Sigmoid colon (tissue), 7 donors: ENCODE results near the gene TMEM130. TPM values are rescaled to one million over a fixed set of nuclear protein-coding genes. Genes with fewer than 3 reads are reported as not detected.
A peak's percentile ranks its signal among the peaks of the same experiment; 100 is the strongest.

ENCODE experiments used
- DNase-seq: peaks from one replicate; pipeline ENCODE4 v3.0.0-alpha.2; 2019
- H3K27ac ChIP-seq, 4 donors: fragments of 200-600 bp; sonication (generic); one replicate each; pipeline ENCODE4 v1.5.1; 2016 to 2019; ENCODE audit warnings: mild to moderate bottlenecking in 1 of 4
- H3K27me3 ChIP-seq, 3 donors: fragments of 200-600 bp; sonication (generic); one replicate each; pipeline ENCODE4 v1.5.1; 2019; ENCODE audit warnings: mild to moderate bottlenecking in 1 of 3
- H3K36me3 ChIP-seq, 4 donors: fragments of 200-600 bp; sonication (generic); one replicate each; pipeline ENCODE4 v1.5.1; 2016 to 2019
- H3K4me1 ChIP-seq, 4 donors: fragments of 200-600 bp; sonication (generic); one replicate each; pipeline ENCODE4 v1.5.1; 2017 to 2019
- H3K4me3 ChIP-seq, 4 donors: fragments of 200-600 bp; sonication (generic); one replicate each; pipeline ENCODE4 v1.5.1; 2017 to 2019; ENCODE audit warnings: mild to moderate bottlenecking in 2 of 4, moderate library complexity in 1 of 4
- H3K9me3 ChIP-seq, 4 donors: fragments of 200-600 bp in 3 of 4; sonication (generic) in 3 of 4; one replicate each; pipeline versions ENCODE4 v1.5.1 to v1.6.1; 2013 to 2019
- CTCF ChIP-seq, 4 experiments: fragments of 450-650 bp in 3 of 4; fragments of 200-600 bp in 1 of 4; IDR thresholded peaks; one replicate each; pipeline ENCODE4 v1.5.1; 2016 to 2019; ENCODE audit warnings: antibody characterized with exemption in 4 of 4, mild to moderate bottlenecking in 3 of 4, moderate library complexity in 2 of 4
- EP300 ChIP-seq, 4 donors: sonication (generic); formaldehyde crosslinking; IDR thresholded peaks; one replicate each; pipeline ENCODE4 v1.6.1; 2017; ENCODE audit warnings: antibody characterized with exemption in 4 of 4
- POLR2A ChIP-seq, 2 donors: fragments of 450-650 bp; IDR thresholded peaks; one replicate each; pipeline ENCODE4 v1.6.1; 2016; ENCODE audit warnings: antibody characterized with exemption in 2 of 2, mild to moderate bottlenecking in 2 of 2, moderate library complexity in 2 of 2
- POLR2AphosphoS5 ChIP-seq, 4 donors: sonication (generic); formaldehyde crosslinking; IDR thresholded peaks; one replicate each; pipeline ENCODE4 v1.6.1; 2017; ENCODE audit warnings: antibody characterized with exemption in 4 of 4
- WGBS, 2 donors: extraction: QIAGEN DNeasy Blood & Tissue Kit; methylation state at CpG; one replicate each; pipeline ENCODE4 v1.1.7; 2013; 5-methylcytosine and 5-hydroxymethylcytosine counted together
- intact Hi-C: fragments of 100-400 bp; cut with DNase I; formaldehyde crosslinking; loops from one replicate; pipeline ENCODE4 v1.15.1; 2023
- polyA plus RNA-seq, 3 donors: library from polyadenylated mRNA; stranded (reverse); fragments of 200-250 nt; gene quantifications; one replicate each; pipeline ENCODE4 v1.2.3, GENCODE V29; 2013
- total RNA-seq, 4 donors: library from RNA; depleted of rRNA; stranded (reverse); fragments of >200 nt; gene quantifications; one replicate each; pipeline ENCODE4 v1.1.0, GENCODE V29; 2016
- donor health status: healthy with polysubstance abuse.
- donor health status: Bipolar disorder and iron deficiency.
- donor health status: healthy.

The TMEM130 gene
- total and polyA plus RNA-seq, 7 donors: 2.1 to 3.3 (median 3.0) TPM; not detected in 2

- intact Hi-C loops: loop anchor here (5.0 kb wide), 2 partner anchors 262 to 598 kb away; partner anchors contain the start of genes BRI3 and SMURF1
- WGBS, 2 donors: 17 to 30% methylated on average over 9 of the region's 9 CpGs
- TF ChIP-seq POLR2A (IDR thresholded peaks at IDR 0.05) (no peak), POLR2AphosphoS5 (IDR thresholded peaks at IDR 0.05) (no peak), CTCF (IDR thresholded peaks at IDR 0.05) (no peak), EP300 (IDR thresholded peaks at IDR 0.05) (no peak)
Measured at GRCh38 chr7:98879979-98880315, 10.1 kb upstream of the TMEM130 start.

GRCh38 chr7:98879198-98879978, 9.6 kb upstream of the TMEM130 start:
- peak overlapping the region; percentile 91 to 97 (median 93) for H3K27ac ChIP-seq
- intact Hi-C loops: loop anchor here (5.0 kb wide), 2 partner anchors 263 to 597 kb away; partner anchors contain the start of genes BRI3 and SMURF1
- no peaks in the 10 kb centered on the region for H3K27me3 ChIP-seq
- H3K4me1 ChIP-seq: peaks cover 0 to 19% (median 14%) of the 10 kb centered on the region in 4 donors
- peaks cover 0 to 35% (median 10%) of the 10 kb centered on the region in 4 donors for H3K36me3 ChIP-seq
- no peak for TF ChIP-seq POLR2A (IDR thresholded peaks at IDR 0.05)
- no peak for TF ChIP-seq EP300 (IDR thresholded peaks at IDR 0.05)
- peak in 1 of 4 experiments; percentile 1 for TF ChIP-seq CTCF (IDR thresholded peaks at IDR 0.05)
- no peak for TF ChIP-seq POLR2AphosphoS5 (IDR thresholded peaks at IDR 0.05)
- H3K9me3 ChIP-seq: no peaks in the 10 kb centered on the region
- no peak for DNase-seq
- 1% methylated on average over 29 of the region's 29 CpGs for WGBS, 2 donors
- H3K4me3 ChIP-seq: peak overlapping the region; percentile 77 to 94 (median 83)

More at GRCh38 chr7:98879979-98880315, 10.1 kb upstream of the TMEM130 start:
- Histone ChIP-seq H3K4me1 (peaks cover 0 to 19% (median 14%) of the 10 kb centered on the region in 4 donors), H3K27ac (peak overlapping the region in 2 of 4 donors; percentile 93 to 97), H3K36me3 (peaks cover 0 to 40% (median 13%) of the 10 kb centered on the region in 4 donors), H3K9me3 (no peaks in the 10 kb centered on the region), H3K27me3 (no peaks in the 10 kb centered on the region), H3K4me3 (peak overlapping the region in 3 of 4 donors; percentile 82 to 94 (median 84))
- DNase-seq: no peak

- WGBS, 2 donors: 0 to 1% methylated on average over 113 of the region's 113 CpGs
- DNase-seq: peak; percentile 80
- Histone ChIP-seq H3K4me3 (peak within 1 kb of the TSS; percentile 77 to 94 (median 83)), H3K4me1 (peaks cover 0 to 19% (median 14%) of the 10 kb centered on the region in 4 donors), H3K36me3 (peaks cover 0 to 26% (median 8%) of the 10 kb centered on the region in 4 donors), H3K27me3 (peaks cover 0 to 8% (median 3%) of the 10 kb centered on the region in 3 donors), H3K27ac (peak within 1 kb of the TSS; percentile 91 to 97 (median 93)), H3K9me3 (no peaks in the 10 kb centered on the region)
- TF ChIP-seq CTCF (IDR thresholded peaks at IDR 0.05) (peak; percentile 80 to 99 (median 90)), POLR2AphosphoS5 (IDR thresholded peaks at IDR 0.05) (peak in 3 of 4 donors; percentile 37 to 64 (median 62)), EP300 (IDR thresholded peaks at IDR 0.05) (no peak)
- intact Hi-C loops: loop anchor here (5.0 kb wide), 2 partner anchors 264 to 596 kb away; partner anchors contain the start of genes BRI3 and SMURF1
Measured at GRCh38 chr7:98878365-98879197, 8.8 kb upstream of the TMEM130 start, which contains the start of gene TRRAP. Gene TRRAP, plus strand, starts transcription at chr7:98878532. Its CDS starts 2,619 bp downstream, at chr7:98881151.

- no peak for TF ChIP-seq EP300 (IDR thresholded peaks at IDR 0.05)
- no peak for TF ChIP-seq POLR2AphosphoS5 (IDR thresholded peaks at IDR 0.05)
- no peak for TF ChIP-seq CTCF (IDR thresholded peaks at IDR 0.05)
- no peak for TF ChIP-seq POLR2A (IDR thresholded peaks at IDR 0.05)
- Histone ChIP-seq H3K9me3 (no peaks in the 10 kb centered on the region), H3K4me1 (peaks cover 0 to 19% (median 14%) of the 10 kb centered on the region in 4 donors), H3K4me3 (peak overlapping the region; percentile 77 to 94 (median 83)), H3K36me3 (peaks cover 0 to 19% (median 4%) of the 10 kb centered on the region in 4 donors), H3K27me3 (peaks cover 0 to 10% (median 6%) of the 10 kb centered on the region in 3 donors), H3K27ac (peak overlapping the region; percentile 91 to 97 (median 93))
- DNase-seq: no peak
- intact Hi-C loops: loop anchor here (5.0 kb wide), 2 partner anchors 264 to 596 kb away; partner anchors contain the start of genes BRI3 and SMURF1
- WGBS, 2 donors: 21 to 31% methylated on average over 18 of the region's 18 CpGs
Measured at GRCh38 chr7:98877692-98878364, 8.0 kb upstream of the TMEM130 start.
